Esophagus squamous epithelium (tissue), 4 donors: ENCODE results near the gene RFX2.

ENCODE experiments used
- CTCF ChIP-seq, 6 experiments: fragments of 450-650 bp in 4 of 6; fragments of 200-600 bp in 2 of 6; sonication (generic) in 2 of 6; IDR thresholded peaks; one replicate each; pipeline ENCODE4 v1.5.1; 2016 to 2019; ENCODE audit warnings: antibody characterized with exemption in 6 of 6, mild to moderate bottlenecking in 4 of 6, moderate library complexity in 4 of 6
- POLR2A ChIP-seq, 4 donors: fragments of 450-650 bp; IDR thresholded peaks; one replicate each; pipeline ENCODE4 v1.6.1; 2017; ENCODE audit warnings: antibody characterized with exemption in 4 of 4, mild to moderate bottlenecking in 4 of 4, moderate library complexity in 3 of 4

GRCh38 chr19:6090634-6091033 is 19.7 kb downstream of the RFX2 start:
- TF ChIP-seq CTCF (IDR thresholded peaks at IDR 0.05), result no peak
- no peak for TF ChIP-seq POLR2A (IDR thresholded peaks at IDR 0.05)
